HG03520 (cell line): ENCODE data around the gene C11orf97.
"Not testable (repeated sequence)": the region's sequence is repeated elsewhere in the genome, so short reads cannot be mapped to it uniquely, and the experiment has no call there.

ENCODE experiments used
- ATAC-seq: cut with Tn5 transposase; IDR thresholded peaks from one replicate; pipeline ENCODE4 v1.9.1; 2021; ENCODE audit warnings: mild to moderate bottlenecking, moderate library complexity; ENCODE audit not compliant: unreplicated experiment

Gene C11orf97, protein sequence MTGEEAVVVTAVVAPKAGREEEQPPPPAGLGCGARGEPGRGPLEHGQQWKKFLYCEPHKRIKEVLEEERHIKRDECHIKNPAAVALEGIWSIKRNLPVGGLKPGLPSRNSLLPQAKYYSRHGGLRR

DNA sequence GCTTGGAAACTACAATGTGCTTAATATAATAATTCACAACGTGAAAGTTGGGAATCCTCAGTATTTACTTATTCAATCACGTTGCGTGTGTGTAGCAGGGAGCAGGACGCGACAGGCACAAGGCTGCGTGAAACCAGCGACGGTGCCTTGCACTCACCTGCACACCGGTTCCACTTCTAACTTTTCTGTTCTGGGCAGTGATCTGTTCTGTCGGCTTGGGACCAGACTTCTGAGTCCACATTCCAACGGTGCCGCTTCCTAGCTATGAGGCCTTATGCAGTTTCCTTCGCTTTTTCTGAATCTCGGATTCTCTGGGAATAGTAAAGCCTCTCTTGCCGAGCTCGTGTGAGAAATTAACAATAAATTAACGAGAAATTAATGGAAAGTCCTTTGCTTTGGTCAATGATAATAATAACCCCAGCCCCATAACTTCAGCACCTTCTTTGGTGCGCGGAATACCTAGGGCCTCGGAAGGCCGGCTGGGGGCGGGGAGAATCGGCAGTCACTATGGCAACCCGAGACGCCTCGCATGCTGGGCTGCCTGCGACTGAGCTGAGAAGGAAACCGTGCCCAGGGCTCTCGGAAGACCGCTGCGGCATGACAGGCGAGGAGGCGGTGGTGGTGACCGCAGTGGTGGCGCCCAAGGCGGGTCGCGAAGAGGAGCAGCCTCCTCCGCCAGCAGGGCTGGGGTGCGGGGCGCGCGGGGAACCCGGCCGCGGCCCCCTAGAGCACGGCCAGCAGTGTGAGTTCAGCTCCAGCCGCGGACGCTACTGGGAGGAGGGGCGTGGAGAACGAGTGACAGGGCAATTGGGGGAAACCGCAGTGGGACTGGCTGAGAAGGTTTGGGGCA, at the start of gene C11orf97:
TSS of gene C11orf97 (plus strand) at position 530 of the 850 bp plus-strand sequence. CDS start at position 598, 68 bp downstream.
- ATAC-seq, result peak; percentile 58

DNA sequence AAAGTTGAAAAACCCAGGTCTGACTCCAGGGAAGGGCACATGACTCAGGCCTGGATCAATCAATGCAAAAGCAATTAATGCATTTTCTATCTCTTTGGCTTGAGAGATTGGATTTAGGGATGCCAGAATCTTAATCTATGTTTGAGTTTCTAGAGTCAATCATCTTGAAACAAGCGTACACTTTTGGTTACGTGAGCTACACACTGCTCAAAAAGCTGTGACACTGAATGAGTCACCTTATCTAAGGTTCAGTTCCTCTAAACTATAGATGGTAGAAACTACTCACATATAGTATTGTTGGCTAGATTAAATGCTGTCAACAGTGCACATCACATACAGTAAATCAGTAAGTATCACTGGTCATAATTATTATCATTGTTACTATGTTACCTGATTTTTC, 42.8 kb upstream of the C11orf97 start:
- ATAC-seq, result peak; percentile 88

DNA sequence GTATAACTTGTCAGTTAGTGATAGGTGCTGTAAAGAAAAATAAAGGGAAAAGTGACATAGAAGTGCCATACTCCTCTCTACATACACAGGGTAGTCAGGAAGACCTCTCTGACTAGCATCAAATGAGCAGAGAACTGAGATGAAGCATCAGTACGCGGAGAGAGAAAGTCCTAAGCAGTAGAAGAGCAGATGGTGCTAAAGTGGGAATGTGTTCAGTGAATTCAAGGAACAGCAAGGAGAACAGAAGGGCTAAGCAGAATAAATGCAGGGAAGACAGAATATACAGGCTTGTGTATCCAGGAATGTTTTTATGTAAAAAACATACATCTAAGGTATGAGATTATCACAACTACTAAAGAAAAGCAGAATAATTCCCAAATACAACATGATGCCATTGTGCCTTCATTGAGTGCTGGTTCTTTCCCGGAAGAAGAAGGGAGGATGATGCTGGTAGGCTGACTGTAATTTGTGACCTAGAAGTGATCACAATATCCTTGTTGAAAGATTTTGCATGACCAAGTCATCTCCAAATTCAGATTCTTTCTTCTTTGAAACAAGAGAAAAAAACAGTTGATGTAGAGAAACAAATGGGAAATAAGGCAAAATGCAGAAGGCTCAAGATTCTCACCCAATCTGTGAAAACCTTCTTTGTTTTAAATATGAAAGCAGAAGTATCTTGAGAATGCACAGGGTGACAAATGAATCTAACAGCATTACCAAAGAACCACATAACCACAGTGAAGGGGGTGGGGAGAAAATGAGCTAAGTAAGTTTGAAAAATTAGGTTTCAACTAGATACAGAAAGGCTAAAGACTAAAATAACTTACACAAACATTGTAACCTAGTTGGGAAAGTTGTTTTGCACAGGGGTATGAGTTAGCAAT, 39.1 kb upstream of the C11orf97 start:
- ATAC-seq, result peak; percentile 82

DNA sequence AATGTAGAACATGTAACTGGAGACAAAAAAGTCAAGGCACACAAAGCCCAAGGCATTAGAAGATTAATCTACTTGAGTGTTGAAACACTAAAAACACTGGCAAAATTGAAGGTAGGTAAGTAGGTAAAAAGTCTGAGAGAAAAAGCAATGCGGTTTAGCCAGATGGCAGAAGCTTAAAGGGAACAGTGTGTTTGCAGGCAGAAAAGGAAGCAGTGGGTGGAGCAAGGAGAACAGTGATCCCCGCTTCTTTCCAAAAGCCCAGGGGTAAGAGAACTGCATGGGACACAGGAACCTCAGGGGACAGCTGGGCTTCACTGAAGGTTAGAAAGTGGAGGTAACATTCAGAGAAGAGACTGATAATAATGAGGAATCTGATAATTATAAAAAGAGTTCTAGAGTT, 34.6 kb upstream of the C11orf97 start:
- no peak for ATAC-seq

- no peak for ATAC-seq
Measured at GRCh38 chr11:94481342-94481741, 30.9 kb upstream of the C11orf97 start.

DNA sequence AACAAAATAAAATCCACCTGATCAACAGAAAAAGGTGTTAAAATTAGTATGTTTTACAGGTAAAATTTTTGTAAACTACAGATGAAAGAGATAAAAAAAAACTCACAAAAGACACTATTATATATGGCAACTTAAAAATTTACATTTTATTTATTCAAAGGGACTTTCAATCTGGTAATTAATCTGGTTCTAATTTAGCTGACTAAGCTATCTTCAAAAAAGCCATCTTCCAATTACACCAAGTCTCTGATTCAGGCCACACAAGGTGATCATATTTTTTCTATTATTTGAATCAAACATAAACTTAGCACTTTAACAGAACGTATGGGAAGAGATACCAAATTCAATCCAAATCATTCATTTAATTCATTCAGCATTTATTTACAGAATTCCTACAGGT, 26.2 kb upstream of the C11orf97 start:
- ATAC-seq, result no peak

DNA sequence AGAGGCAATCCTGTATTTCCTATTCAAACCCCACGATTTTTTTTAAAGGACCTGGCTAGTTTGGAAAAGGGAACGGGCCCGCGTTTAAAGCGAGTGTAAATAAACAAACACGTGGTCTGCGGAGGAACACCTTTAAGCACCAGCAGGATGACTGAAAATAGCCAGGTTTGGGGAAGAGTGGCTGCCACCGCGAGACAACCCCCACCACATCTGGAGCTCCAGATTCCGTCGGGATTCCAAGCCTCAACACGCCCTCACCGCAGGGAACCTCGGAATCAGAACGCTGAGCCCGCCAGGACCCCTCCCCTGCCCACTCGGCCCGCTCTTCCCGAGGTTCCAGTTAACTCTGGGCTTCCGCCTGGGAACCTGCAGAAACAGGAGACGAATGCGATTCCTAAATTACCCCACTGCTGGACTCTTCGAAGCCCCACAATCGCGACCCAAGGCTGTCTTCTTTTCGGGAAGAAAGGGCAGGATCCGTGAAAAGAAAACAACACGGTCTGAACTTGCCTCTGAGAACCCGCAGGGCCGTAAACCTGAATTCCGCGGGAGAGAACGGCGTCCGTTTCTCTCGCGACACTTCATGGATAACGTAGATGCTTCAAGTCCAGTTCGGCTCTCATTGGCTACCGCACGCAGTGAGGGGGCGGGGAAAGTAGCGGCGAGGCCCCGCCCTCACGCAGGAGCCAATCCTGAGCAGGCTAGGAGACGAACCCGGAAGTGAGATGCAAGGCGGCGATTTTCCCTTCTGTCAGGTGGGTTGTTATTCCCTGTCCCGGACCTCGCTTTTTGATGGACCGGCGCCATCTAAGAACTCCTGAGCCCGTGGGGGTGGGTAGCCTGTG, 18.8 kb upstream of the C11orf97 start, which contains the start of the genes ANKRD49 and MRE11:
TSS of gene ANKRD49 (plus strand) at position 704 of the 845 bp plus-strand sequence. CDS start 2,710 bp downstream, outside the sequence.
TSS of gene MRE11 (minus strand) at position 564 of the 845 bp plus-strand sequence. CDS start 1,043 bp downstream, outside the sequence.
- ATAC-seq, result peak; percentile 99

- ATAC-seq, result peak; percentile 55
Measured at GRCh38 chr11:94494126-94494680, 18.1 kb upstream of the C11orf97 start.

DNA sequence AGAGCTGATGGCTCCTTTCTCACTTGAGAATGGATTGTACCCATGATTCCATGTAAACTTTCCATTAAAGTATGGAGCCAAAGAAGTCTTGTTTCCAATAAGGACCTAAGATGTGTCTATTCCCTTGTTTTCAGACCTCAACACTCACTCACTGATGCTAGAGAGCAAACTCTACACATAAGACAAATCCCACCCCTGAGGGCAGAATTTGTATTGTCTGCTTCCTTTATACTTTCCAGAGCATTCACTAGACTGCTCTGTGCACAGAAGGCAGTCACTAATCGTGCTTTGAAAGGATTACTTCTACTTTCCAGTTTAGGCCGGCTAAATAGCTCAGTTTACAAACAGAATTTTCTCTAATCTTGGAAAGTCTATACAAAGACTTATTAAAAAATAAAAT, 12.1 kb upstream of the C11orf97 start:
- no peak for ATAC-seq

- no peak for ATAC-seq
Measured at GRCh38 chr11:94501522-94501921, 10.7 kb upstream of the C11orf97 start.

GRCh38 chr11:94504689-94505293, 7.5 kb upstream of the C11orf97 start:
- peak; percentile 52 for ATAC-seq

GRCh38 chr11:94506513-94506912, 5.7 kb upstream of the C11orf97 start:
- ATAC-seq, result not testable (repeated sequence)

DNA sequence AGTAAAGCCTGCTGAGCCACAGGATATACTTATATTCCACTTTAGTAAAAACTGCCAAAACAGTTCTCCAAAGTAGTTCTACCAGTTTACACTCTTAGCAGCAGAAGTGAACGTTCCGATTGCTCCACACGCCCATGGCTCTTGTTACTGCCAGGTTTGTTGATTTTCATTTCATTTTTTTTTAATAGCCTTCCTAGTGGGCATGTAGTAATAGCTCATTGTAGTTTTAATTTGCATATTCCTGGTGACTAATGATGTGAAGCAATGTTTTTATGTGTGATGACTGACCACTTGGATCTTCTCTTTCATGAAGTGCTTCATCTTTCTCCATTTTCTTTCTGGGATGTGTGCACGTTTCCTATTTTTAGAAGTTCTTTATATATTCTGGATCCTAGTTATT, 4.8 kb upstream of the C11orf97 start:
- ATAC-seq, result no peak

DNA sequence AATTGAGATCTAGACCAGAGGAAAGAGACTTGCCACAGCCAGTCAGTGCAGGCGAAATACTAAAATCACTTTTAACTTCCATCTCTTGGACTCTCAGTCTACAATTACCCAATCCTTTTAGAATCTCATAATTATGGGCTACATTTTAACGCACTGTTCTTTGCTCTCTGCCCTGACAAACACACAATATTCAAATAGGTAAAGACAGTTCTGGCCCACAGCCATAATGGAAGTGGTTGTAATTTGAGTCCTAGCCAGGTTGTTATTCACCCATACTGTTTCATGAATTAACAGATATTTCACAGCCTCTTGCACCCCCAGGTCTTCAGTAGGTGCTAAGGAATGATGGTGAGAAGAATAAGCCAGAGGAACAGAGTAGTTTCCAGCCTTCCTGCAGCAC, 830 bp downstream of the C11orf97 start:
- no peak for ATAC-seq

DNA sequence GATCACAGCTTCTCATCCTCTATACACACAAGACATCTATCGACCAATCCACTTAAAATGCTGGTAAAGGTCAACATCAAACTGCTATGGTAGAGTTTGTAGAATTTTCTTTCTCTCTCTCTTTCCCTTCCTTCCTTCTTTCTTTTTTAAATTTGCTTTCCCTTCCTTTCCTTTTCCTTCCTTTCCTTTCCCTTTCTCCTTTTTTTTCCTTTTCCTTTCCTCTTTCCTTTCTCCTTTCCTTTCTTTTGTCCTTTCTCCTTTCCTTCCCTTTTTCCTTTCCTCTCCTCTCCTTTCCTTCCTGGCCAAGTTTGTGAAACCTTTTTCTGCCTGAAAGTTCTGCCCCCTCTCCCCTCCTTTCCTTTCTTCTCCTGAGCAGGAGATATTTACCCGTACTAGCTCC, 3.1 kb downstream of the C11orf97 start:
- no peak for ATAC-seq

DNA sequence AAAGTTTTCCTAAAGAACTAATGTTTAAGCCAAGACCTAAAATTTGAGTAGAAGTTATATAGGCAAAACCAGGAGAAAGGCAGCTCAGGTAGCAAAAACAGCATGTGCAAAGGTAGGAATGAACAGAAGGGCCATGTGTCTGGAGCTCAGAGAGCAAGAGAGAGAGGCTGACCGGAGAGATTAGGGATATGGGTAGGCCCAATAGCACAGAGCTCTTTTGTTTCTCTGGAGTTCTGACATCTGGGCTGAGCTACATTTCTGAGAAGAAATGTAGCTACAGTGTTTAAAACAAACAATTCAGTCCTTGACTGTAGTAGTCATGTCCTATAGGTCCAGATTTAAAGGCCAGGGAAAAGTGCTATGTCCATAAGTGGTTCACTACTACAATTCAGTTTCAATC, 4.5 kb downstream of the C11orf97 start:
- ATAC-seq, result no peak

DNA sequence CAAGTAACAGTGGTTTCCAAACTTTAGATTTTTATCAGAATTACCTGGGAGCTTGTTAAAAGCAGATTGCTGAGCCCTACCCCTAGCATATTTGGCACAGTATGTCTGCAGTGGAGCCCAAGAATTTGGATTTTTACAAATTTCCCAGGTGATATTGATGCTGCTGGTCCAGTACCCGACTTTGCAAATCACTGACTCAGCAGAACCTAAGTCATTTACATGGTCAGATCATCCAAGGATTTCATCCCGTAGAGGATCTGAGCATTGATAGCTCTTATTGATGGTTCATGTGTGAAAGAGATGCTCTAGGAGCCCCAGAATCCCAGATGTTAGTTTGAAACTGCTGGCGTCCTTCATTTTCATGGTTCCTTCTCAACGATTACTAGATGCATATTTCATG, 6.0 kb downstream of the C11orf97 start:
- no peak for ATAC-seq

GRCh38 chr11:94519478-94520084, 7.3 kb downstream of the C11orf97 start:
- no peak for ATAC-seq

DNA sequence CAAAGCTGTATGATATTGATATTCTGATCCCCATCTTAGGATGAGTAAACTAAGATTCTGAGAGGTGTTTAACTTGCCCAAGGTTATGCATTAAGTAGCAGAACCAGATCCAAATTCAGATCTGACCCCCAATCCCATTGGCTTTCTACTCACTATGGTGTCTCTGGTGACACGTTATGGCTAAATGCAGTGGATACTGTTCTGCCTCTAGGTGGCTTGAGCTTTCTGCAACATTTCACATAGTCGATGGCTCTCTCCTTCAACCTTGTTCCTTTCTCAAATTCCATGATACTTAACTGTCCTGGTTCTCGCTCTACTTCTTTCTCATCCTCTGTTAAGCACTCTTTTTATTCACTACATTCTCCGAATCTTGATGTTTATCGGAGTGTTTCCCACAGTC, 9.4 kb downstream of the C11orf97 start:
- peak; percentile 78 for ATAC-seq
